ENCODE results near the gene CLSTN1. TPM values are rescaled to one million over a fixed set of nuclear protein-coding genes. Genes with fewer than 3 reads are reported as not detected.

The CLSTN1 gene
- total and polyA plus RNA-seq, 2 of the 13 experiments (the other 11 are each of a cell fraction or from before 2014, with no cell fraction given) = 19.7 to 29.8 TPM

- TF ChIP-seq ZNF274 (CRISPR knock-in tag; IDR thresholded peaks at IDR 0.05) = peak; percentile 62
- no peak for TF ChIP-seq CREM (IDR thresholded peaks at IDR 0.05)
- no peak for TF ChIP-seq CREM (CRISPR knock-in tag; IDR thresholded peaks at IDR 0.05)
- peak; percentile 93 for TF ChIP-seq ZNF777 (CRISPR knock-in tag; IDR thresholded peaks at IDR 0.05)
- TF ChIP-seq ZNF143 (CRISPR knock-in tag; IDR thresholded peaks at IDR 0.05) = no peak
- TF ChIP-seq PTBP1 (IDR thresholded peaks at IDR 0.05; ENCODE audit: low read depth, low read length, poor library complexity, severe bottlenecking) = no peak
- TF ChIP-seq ZNF260 (CRISPR knock-in tag; IDR thresholded peaks at IDR 0.05; ENCODE audit: borderline replicate concordance, low read depth) = no peak
- no peak for TF ChIP-seq SMYD3 (CRISPR knock-in tag; IDR thresholded peaks at IDR 0.05)
- no peak for TF ChIP-seq GRHL1 (CRISPR knock-in tag; conservative IDR thresholded peaks at IDR 0.05)
- no peak for TF ChIP-seq ZNF331 (CRISPR knock-in tag; IDR thresholded peaks at IDR 0.05)
- TF ChIP-seq ZNF704 (CRISPR knock-in tag; IDR thresholded peaks at IDR 0.05; ENCODE audit: borderline replicate concordance) = no peak
- TF ChIP-seq ZSCAN5A (CRISPR knock-in tag; IDR thresholded peaks at IDR 0.05; ENCODE audit: borderline replicate concordance) = no peak
- no peak for TF ChIP-seq KLF13 (CRISPR knock-in tag; IDR thresholded peaks at IDR 0.05)
- TF ChIP-seq NFE2L1 (CRISPR knock-in tag; IDR thresholded peaks at IDR 0.05; ENCODE audit: borderline replicate concordance) = no peak
- no peak for TF ChIP-seq ZNF564 (CRISPR knock-in tag; IDR thresholded peaks at IDR 0.05)
- TF ChIP-seq UBTF (CRISPR knock-in tag; IDR thresholded peaks at IDR 0.05) = no peak
- TF ChIP-seq POLR2G (IDR thresholded peaks at IDR 0.05; ENCODE audit: low read depth, low read length) = no peak
- TF ChIP-seq BCLAF1 (IDR thresholded peaks at IDR 0.05) = no peak
- TF ChIP-seq ZBTB8A (CRISPR knock-in tag; IDR thresholded peaks at IDR 0.05; ENCODE audit: borderline replicate concordance, low read depth) = no peak
- TF ChIP-seq HNRNPUL1 (IDR thresholded peaks at IDR 0.05; ENCODE audit: low read depth, low read length) = no peak
These were observed 136.5 kb downstream of the CLSTN1 start (continued) for GRCh38 chr1:9687120-9687873.

All from HepG2 (cell line).